CD4-positive, alpha-beta T cell treated with Interferon alpha-2 for 1 hour (primary cell): ENCODE data around the gene YPEL3.
"Not testable (repeated sequence)": the region's sequence is repeated elsewhere in the genome, so short reads cannot be mapped to it uniquely, and the experiment has no call there.

ENCODE experiments used
- DNase-seq, 2 donors: peaks; one replicate each; pipeline ENCODE4 v3.0.0-alpha.2; 2020 to 2022

The YPEL3 gene

DNA sequence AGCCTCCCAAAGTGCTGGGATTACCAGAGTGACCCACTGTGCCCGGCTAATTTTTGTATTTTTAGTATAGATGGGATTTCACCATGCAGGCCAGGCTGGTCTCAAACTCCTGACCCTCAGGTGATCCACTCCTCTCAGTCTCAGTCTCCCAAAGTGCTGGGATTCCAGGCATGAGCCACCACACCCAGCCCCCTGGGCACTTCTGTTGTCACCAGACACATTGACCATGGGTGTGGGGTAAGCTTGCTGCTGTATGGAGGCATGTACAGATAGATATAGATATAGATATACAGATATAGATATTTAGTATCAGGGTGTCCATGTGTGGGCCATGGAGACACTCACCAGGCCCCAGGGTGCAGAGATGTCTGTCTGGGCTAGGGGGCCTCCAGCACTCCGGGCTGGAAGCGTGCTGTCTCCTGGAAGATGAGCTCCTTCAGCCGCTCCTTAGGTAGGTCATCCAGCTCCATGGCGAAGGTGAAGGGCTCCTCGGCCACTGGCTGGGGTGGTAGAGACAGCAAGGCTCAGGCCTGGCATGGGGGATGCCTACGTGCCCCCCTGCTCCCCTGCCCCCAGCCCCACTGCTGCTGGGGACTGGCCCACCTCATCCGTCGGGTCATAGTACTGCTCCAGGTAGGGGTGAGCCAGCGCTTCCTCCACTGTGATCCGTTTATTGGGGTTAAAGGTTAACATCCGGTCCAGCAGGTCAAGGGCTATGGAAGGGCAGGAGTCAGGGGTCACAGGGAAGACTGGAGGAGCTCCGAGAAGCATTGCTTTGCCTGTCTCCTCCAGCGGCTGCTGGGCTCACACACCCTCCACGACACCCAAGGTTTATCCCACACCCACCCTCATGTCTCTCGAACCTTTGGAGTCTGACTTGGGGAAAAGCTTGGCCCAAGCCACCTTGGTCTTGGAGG lies 20.5 kb upstream of the YPEL3 start:
- no peak for DNase-seq

DNA sequence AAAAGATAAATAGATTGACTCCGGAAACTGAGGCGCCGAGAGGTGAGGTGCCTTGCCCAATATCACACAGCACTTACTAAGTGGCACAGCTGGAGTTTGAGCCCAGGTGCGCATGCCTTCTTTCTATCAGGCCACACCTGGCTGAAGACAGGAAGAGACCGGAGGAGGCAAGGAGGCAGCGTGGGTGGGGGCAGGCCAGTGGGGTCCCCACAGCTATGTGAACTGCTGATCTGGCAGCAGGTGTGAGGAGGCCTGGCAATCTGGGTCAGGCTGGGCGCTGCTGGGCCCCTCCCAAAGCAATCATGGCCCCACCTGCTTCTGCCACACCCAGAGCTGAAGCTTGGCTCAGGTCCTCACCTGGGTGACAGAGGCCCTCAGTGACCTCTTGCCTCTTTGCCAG lies 19.2 kb upstream of the YPEL3 start:
- peak in 1 of 2 donors; percentile 35 for DNase-seq

DNA sequence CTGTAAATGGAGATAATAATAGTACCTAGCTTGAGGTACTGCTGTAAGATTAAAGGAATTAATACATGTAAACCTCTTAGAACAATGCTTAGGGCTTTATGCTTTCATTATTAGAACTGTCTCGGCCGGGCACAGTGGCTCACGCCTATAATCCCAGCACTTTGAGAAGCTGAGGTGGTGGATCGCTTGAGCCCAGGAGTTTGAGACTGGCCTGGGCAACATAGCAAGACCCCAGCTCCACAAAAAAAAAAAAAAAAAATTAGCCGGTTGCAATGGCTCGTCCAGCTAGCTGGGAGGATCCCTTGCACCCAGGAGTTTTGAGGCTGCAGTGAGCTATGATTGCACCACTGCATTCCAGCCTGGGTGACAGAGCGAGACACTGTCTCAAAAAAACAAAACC lies 18.8 kb upstream of the YPEL3 start:
- DNase-seq, result not testable (repeated sequence)

DNA sequence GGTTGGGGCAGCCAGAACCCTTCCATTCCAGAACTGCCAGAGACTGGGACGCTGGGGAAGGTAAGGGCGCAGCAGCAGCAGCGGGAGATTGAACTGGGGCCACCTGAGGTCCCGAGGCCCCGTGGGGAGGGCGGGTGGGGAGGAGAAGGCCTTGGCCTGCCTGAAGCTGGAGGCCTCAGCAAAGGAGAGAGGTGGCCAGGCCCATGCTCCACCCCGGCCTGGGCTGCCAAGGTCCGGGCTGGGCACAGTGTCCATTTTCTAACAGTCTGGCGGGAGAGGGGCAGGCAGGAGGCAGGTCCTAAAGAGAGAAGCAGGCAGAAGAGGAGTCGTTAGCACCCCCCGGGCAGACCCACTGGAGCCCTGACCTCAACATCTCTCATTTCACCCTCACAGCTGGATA lies 18.4 kb upstream of the YPEL3 start:
- DNase-seq, result no peak

DNA sequence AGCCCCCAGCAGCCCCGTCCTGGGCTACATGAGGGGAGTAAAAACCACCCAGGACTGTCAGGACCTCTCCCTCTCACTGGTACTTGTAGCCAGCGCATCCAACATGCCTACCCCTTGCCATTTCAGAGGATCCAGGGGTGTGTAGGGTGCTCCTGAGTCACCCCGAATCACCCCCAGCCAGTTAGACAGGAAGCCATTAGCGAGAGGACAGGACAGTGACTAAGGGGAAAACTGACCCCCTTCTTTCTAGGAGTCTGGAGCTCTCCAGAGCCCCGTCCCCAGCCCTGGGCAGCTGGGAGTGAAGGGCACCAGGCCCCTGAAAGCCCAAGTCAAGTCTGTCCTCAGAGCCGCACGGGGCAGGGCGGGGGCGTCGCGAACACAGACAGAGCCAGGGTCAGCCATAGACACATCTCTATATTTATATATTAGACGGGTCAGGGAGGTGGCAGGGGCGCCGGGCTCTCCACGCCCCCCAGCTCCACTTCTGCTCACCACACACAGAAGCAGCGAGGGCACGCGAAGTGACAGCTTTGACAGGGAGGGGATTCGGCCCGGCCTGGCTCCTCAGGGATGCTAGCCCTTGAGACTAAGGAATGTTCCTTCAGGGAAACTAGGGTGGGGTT lies 17.8 kb upstream of the YPEL3 start:
- no peak for DNase-seq

DNA sequence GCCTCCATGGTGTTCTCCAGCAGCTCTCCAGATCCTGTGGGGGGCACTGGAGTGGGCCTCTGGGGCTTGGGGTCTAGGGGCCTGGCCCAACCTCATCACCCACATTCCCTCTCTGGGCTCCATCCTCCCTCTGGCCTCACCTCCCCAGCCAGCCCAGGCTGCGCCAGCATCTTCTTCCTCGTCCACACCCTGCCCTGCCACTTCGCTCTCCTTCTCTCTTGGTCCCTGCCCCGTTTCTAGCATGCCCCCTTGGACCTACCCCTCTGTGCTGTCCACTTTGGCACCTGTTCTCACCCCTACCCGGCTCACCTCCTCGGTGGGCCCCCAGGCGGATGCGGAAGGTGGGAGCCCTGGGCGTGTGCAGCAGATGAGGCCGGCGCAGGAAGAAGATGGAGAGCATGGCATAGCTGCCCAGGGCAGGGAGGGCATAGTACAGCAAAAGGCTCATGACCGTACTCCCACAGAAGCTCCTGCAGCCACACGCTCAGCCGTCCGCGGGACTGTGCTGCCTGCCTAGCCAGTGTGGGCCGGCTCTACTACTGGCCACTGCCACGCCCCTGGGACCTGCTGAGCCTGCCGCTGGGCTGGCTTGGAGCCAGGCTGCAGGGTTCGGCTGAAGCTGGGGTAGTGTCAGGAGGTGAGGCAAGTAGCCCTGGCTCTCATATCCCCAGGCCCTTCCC lies 17.2 kb upstream of the YPEL3 start, which contains the start of gene GDPD3:
Gene GDPD3 (minus strand): TSS at position 507 of the 680 bp plus-strand sequence. CDS start 59 bp downstream, at position 448.
- DNase-seq, result no peak

DNA sequence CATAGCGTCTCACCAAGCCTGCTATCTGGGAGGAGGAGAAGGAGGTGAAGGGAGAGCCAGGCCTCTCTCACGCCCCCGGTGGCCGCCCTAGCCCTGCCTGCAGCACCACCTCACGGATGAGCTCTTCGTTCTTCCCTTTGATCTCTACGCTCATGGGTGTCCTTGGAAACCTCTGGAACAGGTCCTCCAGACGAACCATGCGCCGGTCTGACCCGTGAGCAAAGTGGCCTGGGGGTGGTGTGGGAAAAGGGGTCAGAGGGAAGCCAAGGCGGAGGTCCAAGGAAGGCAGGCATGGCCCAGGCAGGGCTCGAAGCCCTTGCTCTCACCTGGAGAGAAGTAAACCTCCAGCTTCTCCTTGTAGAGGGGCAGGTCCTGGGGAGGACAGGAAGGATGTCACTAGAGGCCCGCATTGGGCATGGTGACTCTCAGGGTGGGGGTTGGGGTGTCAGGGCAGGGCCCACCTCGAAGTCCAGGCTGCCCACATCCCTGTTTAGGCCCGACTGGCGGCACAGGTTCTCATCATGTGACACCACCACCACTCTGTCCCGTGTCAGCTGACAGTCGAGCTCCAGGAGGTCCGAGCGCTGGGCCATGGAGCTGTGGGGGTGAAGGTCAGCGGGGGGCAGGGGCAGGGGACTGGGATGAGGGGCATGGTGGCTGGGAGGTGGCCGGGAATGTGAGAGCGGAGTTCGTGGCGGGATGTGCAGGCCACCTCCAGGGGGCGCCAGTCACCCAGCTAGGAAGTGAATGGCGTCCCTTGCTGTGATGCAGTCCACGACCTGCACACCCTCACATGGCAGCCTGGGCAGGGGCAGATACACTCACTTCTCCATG lies 16.4 kb upstream of the YPEL3 start:
- peak; percentile 32 to 62 for DNase-seq

DNA sequence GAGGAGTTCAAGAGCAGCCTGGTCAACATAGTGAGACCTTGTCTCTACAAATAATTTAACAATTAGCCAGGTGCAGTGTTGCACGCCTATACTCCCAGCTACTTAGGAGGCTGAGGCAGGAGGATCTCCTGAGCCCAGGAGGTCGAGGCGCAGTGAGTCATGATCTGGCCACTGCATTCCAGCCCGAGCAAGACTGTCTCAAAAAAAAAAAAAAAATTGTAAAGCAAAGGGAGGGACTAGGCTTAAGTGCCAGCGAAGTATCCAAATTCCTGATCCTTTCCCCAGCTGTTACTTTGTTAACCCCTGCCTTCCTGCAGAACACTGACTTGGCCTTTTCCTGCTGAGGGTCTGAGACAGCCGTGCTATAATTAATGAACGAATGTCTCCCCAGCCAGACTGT lies 14.6 kb upstream of the YPEL3 start:
- DNase-seq, result no peak

DNA sequence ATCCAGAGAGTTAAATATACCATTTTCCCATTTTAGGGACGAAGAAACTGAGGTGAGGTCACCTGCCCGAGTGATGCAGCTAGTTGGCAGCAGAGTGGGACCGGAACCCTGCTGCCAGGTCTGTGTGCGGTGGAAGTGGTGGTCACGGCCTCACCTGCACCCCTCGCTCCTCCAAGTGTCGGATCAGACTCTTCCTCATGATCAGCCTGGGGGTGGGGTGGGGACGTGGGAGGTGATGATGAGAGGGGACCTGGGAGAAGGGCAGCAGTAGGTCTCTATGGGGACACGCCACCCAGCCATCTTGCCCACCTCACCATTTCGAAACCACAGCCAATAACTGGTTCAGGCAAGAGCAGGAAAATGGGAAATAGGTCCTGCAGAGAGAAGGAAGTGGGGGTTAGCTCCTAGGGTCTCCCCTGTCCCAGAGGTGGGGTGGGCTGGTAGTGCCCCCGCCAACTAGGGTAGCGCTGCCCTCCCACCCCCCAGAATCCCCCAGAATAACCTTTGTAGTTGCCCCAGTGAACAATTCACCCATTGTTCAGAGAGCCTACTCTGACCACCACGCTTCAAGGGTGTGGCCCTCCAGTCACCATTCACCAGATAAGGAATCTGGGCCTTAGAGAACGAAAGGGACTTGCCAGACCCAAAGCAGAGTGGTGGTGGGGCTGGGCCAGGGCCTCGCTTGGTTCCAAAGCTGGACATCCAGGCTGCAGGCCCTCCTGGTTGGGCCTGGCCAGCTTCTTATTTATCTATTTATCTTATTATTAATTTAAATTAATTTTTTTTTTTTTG lies 12.2 kb upstream of the YPEL3 start:
- DNase-seq, result no peak

DNA sequence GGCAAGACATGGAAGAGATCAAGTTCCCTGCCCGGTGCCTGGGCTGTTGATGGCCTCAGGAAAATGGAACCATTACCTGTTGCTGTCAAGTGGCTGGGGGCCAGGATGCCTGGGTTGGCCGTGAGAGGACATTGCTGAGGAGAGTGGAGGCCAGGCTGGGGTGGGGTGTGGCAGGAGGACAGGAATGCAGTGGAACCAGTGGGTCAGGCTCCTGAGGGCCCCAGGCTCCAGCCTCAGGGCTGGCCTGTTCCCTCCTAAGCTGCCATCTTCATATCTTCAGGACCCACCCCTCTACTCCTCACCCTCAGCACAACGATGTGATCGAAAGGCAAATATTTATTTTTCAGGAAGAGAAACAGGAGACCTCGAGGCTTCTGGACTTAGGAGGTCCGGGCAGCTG lies 8.5 kb upstream of the YPEL3 start:
- no peak for DNase-seq

DNA sequence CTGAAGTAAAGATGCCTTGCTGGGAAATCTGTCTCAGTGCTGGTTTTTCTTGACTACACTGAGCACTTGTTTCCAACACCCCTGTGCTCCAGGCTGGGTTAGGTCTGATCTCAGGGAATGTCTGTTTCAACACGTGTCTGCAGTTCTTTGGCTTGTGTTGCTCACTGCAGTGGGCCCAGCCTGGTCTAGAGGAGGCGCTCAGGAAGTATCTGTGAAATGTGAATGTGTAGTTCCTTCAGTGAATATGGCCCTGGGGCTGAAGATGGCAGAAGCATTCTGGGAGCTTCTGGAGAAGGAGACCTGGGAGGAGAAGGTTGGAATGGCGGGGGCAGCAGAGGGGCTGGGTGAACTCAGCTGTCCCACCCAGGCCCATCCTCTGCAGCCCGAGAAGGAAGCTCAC lies 8.1 kb upstream of the YPEL3 start:
- no peak for DNase-seq

DNA sequence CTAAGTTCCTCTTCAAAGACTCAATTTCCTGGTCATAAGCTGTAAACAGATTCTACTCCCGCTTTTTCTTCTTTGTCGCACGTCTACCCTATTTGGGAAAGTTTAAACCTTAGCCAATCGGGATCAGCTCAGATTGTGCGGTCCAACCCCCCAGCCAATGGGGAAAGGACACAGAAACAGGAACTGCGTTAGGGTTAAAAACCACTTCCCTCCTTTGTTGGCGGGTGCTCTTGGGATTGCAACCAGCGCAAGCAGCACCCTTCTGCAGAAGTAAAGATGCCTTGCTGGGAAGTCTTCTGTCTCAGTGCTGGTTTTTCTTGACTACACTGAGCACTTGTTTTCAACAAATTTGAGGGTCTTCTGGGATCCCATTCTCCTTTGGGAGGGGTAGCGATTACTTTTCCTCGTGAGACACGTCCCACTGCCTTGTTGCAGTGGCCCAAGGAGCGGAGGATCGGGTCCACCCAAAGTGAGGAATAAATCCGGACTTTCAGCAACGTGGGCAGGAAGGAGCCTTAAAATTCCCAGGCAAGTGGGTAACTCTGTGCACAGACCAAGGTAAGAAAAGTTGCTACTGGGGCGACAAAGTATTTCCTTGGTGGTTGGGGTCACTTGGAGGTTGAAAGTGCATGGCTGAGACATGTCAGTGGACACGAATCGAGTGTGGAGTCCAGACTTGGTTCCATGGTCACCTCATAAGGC lies 1.0 kb upstream of the YPEL3 start:
- DNase-seq, result peak; percentile 19 to 44

DNA sequence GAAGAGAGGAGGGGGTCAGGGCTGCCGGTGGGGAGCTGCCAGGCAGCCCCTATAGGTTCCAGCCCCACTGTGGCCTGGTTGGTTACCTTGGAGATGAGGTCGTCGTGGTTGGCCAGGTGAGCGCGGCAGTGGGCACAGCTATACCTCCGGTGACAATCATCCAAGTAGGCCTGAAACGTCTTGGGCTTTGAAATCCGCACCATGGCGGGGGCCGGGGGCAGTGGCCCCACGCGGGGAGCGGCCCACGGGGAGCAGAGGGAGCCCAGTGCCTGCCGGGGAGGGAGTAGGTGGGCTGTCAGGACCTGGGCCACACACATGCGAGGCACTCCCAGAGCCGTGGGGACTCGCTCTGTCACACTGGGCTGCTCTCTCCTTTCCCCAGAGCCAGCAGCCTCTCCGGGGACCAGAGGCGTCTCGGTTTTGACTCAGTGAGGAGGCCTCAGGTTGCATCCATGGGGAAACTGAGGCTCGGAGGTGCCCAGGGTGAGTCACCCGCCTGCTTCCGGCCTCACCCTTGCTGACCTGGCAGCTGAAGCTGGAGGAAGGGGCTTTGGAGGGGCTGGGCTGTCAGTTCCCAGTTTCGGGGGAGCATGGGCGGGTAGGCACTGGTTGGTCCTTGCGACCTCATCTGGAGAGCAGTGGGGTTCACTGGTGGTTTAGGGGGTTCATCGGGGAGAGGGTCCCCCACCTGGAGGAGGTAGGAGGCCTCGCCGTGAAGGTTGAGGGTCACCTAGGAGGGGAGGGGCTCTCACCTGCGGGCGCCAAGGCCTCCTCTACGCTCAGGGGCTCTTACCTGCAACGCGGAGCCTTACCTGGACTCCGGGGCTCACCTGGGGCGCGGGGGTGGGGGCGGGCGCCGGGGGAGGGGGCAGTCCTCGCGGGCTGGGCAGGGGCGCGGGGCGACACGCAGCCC lies 591 bp downstream of the YPEL3 start:
- DNase-seq, result no peak

DNA sequence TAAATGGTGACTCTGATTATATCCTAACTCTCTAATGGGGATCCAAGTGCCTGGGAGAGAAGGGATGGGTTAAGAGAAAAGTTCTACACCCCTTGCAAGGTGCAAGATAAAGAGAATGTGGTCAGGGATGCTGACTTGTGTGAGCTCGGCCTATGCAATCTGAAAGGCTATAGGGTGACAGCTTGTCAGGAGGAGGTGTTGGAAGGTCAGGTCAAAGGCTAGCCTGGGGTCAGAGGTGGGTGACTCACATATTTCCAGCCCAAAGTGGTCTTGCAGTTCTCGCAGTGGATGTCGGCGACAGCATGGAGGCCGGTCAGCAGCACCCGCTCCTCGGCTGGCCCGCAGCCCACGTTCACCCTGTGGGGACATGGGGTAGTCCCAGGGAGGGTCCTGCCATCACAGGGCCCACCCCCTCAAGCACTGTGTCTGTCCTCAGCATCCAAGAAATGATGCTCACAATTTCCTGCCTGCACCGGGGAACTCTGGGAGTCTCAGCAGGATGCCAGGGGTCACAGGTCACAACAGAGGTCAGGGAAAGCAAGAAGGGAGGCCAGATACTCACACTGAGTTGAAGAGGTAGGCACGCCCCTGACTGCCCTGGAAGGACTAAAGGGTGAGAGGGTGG lies 1.4 kb downstream of the YPEL3 start:
- no peak for DNase-seq

DNA sequence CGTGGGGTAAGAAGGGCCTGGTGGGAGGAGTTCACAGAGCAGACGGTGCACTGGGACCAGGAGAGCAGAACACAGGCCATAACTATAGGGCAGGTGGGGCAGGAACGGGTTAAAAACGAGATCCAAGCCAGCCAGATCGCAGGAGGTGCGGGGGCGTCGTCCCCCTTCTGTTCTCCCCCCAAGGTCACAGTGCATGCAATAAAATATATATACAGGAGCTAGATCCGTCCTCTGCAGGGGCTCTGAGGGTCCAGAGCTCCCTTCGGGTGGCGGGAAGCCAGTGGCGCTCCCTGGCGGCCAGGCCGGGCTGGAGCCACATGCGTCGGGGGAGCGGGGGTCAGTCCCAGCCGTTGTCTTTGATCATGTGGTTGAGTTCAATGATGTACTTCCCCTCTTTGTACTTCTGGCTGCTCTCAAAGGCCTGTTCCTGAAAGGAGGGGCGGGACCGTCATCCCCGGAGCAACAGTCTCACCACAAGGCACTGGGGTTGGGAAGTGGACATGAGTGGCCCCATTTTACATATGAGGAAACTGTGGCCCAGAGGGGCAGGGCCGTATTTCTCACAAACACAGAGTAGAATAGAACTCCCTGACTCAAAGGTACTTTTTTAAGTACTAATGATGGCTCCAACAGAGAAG lies 3.5 kb downstream of the YPEL3 start:
- peak; percentile 80 to 86 for DNase-seq

DNA sequence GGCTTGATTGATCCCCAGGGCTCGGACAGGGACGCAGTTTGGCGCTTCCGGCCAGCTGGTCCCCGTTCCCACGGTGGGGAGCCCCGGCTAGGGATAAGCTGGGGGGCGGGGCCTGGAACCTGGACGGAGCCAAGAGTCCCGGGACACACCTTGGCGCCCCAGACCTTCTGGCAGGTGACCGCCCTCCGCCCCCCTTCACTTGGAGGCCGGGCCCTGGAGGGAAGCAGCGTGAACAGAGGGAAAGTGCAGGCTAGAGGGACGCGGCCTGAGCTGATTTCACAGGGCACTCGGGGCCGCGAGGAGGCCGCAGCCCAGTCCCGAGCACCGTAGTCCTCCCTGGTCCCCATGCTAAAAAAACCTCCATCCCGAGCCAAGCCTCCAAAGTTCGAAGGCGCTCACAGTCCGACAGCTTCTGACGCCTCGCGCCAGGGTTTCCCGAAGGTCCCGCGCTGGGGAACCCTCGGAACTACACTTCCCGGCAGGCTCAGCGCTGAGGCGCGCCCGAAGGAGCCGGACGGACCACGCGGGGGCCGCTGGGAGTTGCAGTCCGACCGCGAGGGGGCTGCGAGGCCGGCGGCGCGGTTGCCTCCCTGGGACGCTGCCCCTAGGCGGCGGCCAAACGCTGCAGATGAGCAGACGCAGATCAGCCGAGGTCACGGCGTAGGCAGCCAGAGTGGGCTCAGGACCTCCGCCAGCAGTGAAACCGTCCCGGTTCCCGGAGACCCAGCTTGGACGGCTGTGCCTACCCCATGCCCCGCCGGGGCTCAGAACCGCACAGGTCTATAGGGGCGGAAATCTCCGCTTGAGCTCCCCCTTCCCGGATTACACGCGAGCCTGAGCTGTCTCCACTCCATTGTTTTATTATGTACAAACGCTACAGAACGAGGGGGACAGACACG lies 4.3 kb downstream of the YPEL3 start, which contains the start of gene TBX6:
Gene TBX6 (minus strand): TSS at position 451 of the 899 bp plus-strand sequence. CDS start 731 bp downstream, outside the sequence.
- DNase-seq, result peak; percentile 90 to 94

DNA sequence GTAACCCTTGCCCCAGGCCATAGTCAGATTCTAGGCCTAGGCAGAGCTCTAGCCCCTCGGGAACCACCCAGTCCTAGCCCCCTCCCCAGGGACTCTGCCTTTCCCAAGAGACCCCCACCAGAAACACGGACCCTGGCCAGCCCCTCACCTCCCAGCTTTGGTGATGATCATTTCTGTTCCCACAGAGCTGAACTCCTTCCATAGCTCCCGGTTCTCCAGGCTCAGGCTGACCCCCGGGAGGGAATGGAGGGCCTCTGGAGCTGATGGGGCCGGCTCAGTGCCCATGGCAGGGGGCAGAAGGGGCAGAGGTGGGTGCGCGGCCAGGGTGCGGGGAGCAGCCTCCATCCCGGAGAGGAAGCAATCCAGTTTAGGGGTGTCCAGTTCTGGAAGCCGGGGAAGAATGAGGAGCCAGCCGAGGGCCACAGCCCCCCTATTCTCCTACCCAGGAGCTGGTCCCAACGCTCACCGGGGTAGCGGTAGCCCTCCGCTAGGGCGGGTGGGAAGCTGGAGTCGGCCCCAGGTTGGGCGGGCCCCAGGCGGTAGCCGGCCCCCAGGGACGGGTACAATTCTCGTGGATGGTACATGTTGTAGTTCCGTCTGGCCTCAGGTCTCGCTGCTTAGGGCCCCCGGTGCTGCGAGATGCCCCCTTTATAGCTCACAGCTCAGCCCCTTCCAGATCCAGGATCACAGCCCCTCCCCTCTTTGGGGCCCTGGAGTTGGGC lies 5.2 kb downstream of the YPEL3 start:
- no peak for DNase-seq
